Suprapubic skin (tissue), 4 donors: ENCODE measurements around the gene PKD2L1.

Experiments
- EP300 ChIP-seq: sonication (generic); formaldehyde crosslinking; IDR thresholded peaks from one replicate; pipeline ENCODE4 v1.6.1; 2017; ENCODE audit warnings: antibody characterized with exemption
- POLR2AphosphoS5 ChIP-seq, 3 donors: sonication (generic); formaldehyde crosslinking; IDR thresholded peaks; one replicate each; pipeline ENCODE4 v1.6.1; 2017; ENCODE audit warnings: antibody characterized with exemption in 3 of 3
- TF ChIP-seq, protein P1 (sequence below), 2 donors: fragments of 200-600 bp in 1 of 2; fragments of 450-650 bp in 1 of 2; sonication (generic) in 1 of 2; IDR thresholded peaks; one replicate each; pipeline ENCODE4 v1.5.1; 2016 to 2019; ENCODE audit warnings: antibody characterized with exemption in 2 of 2, mild to moderate bottlenecking in 1 of 2, moderate library complexity in 1 of 2

DNA sequence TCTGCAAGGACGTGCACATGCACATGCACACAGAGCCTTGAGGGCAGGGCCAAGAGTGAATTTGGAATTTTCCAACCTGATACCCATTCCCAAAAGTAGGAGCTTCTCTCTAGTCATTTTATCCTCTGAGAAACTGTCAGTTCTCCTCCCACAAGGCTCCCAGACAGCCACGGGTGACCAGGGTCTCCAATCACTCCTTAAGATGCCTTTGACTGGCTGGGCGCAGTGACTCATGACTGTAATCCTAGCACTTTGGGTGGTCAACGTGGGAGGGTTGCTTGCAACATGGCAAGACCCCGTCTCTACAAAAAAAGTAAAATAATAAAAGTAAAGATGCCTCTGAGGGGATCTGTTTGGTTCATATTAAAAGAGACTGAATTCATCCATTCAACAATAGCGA, 30.2 kb upstream of the PKD2L1 start:
- TF ChIP-seq, protein P1, sequence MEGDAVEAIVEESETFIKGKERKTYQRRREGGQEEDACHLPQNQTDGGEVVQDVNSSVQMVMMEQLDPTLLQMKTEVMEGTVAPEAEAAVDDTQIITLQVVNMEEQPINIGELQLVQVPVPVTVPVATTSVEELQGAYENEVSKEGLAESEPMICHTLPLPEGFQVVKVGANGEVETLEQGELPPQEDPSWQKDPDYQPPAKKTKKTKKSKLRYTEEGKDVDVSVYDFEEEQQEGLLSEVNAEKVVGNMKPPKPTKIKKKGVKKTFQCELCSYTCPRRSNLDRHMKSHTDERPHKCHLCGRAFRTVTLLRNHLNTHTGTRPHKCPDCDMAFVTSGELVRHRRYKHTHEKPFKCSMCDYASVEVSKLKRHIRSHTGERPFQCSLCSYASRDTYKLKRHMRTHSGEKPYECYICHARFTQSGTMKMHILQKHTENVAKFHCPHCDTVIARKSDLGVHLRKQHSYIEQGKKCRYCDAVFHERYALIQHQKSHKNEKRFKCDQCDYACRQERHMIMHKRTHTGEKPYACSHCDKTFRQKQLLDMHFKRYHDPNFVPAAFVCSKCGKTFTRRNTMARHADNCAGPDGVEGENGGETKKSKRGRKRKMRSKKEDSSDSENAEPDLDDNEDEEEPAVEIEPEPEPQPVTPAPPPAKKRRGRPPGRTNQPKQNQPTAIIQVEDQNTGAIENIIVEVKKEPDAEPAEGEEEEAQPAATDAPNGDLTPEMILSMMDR (IDR thresholded peaks at IDR 0.05), result no peak
- TF ChIP-seq POLR2AphosphoS5 (IDR thresholded peaks at IDR 0.05) (no peak), EP300 (no peak)
